ENCODE measurements around the gene SUSD6.
"Not testable (repeated sequence)": the region's sequence is repeated elsewhere in the genome, so short reads cannot be mapped to it uniquely, and the experiment has no call there.

SUSD6 gene

DNA sequence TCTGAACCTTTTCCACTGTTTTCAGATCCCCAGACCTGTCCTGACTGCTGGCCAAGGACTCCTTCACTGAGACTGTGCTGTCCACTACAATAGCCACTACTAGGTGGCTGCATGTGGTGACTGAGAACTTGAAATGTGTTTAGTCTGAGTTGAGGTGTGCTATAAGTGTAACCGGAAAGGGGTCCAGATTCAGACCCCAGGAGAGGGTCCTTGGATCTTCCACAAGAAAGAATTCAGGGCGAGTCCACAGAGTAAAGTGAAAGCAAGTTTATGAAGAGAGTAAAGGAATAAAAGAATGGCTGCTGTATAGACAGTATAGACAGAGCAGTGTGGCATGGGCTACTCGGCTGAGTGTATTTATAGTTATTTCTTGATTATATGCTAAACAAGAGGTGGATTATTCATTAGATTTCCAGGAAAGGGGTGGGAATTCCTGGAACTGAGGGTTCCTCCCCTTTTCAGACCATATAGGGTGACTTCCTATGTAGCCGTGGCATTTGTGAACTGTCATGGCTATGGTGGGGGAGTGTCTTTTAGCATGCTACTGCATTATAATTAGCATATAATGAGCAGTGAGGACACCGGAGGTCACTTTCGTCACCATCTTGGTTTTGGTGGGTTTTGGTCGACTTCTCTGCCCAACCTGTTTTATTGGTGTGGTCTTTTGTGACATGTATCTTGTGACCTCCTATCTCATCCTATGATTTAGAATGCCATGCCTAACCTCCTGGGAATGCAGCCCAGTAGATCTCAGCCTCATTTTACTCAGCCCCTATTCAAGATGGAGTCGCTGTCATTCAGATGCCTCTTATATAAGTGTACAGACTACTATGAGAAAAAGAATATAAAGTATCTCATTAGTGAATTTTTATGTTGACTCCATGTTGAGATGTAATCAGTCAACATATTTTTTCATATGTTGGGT is 85.5 kb downstream of the SUSD6 start:
- in situ Hi-C loops (cut with HindIII; ENCODE audit: low sequenced_read_pairs) = no loop called here
- no peak for DNase-seq (ENCODE audit: low read depth, low spot score)
- TF ChIP-seq, protein P1, sequence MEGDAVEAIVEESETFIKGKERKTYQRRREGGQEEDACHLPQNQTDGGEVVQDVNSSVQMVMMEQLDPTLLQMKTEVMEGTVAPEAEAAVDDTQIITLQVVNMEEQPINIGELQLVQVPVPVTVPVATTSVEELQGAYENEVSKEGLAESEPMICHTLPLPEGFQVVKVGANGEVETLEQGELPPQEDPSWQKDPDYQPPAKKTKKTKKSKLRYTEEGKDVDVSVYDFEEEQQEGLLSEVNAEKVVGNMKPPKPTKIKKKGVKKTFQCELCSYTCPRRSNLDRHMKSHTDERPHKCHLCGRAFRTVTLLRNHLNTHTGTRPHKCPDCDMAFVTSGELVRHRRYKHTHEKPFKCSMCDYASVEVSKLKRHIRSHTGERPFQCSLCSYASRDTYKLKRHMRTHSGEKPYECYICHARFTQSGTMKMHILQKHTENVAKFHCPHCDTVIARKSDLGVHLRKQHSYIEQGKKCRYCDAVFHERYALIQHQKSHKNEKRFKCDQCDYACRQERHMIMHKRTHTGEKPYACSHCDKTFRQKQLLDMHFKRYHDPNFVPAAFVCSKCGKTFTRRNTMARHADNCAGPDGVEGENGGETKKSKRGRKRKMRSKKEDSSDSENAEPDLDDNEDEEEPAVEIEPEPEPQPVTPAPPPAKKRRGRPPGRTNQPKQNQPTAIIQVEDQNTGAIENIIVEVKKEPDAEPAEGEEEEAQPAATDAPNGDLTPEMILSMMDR (IDR thresholded peaks at IDR 0.05; ENCODE audit: low read depth, low read length) = no peak
- no peak overlapping the region for H3K4me3 ChIP-seq (ENCODE audit: low read depth, low read length)

DNA sequence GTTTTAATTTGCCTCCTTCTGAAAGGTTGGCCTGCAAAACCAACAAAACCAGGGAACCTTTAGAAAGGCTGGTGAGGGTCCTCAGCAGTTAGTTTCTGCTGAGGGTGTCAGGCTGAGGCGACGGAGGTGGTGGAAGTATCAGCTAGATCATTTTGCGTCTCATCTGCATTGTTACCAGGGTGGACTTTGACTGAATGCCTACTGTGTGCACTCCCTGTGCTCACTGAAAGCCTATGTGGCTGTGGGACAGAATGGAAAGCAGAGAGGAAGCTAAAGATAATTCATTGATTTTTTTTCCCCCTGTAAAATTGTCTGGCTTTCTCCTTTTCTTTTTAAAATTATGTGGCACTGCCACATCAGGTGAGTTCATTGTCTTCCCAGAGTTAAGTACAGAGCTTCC is 87.2 kb downstream of the SUSD6 start:
- no peak for DNase-seq (ENCODE audit: low read depth, low spot score)
- TF ChIP-seq, protein P1 (IDR thresholded peaks at IDR 0.05; ENCODE audit: low read depth, low read length) = no peak
- in situ Hi-C loops (cut with HindIII; ENCODE audit: low sequenced_read_pairs) = no loop called here
- H3K4me3 ChIP-seq (ENCODE audit: low read depth, low read length) = no peak overlapping the region

DNA sequence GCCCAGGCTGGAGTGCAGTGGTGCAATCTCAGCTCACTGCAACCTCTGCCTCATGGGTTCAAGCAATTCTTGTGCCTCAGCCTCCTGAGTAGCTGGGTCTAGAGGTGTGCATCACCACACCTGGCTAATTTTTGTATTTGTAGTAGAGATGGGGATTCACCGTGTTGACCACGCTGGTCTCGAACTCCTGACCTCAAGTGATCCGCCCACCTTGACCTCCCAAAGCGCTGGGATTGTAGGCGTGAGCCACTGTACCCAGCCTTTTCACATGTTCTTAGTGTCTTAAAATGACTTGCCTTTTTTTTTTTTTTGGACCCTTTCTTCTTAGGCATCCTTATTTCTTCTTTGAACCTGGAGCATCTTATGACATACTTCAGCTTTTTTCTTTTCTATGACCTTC is 87.8 kb downstream of the SUSD6 start:
- in situ Hi-C loops (cut with HindIII; ENCODE audit: low sequenced_read_pairs); DNase-seq (ENCODE audit: low read depth, low spot score); H3K4me3 ChIP-seq (ENCODE audit: low read depth, low read length): not testable (repeated sequence)

DNA sequence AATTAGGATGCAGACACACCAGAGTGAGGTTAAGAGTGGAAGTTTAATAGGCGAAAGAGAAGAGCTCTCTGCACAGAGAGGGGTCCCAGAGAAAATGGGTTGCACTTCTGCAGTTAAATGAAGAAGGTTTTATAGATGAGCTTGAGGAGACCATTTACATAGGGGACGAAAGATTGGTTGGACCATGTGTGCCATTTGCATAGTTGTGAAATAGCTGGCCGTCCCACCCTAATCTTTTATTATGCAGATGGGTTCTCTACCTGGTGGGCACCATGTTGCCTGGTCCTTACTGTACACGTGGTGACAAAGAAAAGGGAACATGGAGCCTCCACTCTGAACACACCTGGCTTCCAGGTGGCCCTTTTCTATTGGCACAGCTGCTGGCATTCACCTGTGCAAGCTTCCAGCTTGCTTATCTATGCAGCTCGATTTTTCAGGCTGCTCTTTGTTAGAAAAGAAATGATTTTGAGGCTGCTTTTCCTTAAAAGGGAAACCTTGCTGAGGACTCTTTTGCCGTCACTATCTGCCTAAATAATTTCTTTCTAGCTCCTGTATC is 88.4 kb downstream of the SUSD6 start:
- H3K4me3 ChIP-seq (ENCODE audit: low read depth, low read length) = no peak overlapping the region
- in situ Hi-C loops (cut with HindIII; ENCODE audit: low sequenced_read_pairs) = no loop called here
- DNase-seq (ENCODE audit: low read depth, low spot score) = no peak
- TF ChIP-seq, protein P1 (IDR thresholded peaks at IDR 0.05; ENCODE audit: low read depth, low read length) = no peak

DNA sequence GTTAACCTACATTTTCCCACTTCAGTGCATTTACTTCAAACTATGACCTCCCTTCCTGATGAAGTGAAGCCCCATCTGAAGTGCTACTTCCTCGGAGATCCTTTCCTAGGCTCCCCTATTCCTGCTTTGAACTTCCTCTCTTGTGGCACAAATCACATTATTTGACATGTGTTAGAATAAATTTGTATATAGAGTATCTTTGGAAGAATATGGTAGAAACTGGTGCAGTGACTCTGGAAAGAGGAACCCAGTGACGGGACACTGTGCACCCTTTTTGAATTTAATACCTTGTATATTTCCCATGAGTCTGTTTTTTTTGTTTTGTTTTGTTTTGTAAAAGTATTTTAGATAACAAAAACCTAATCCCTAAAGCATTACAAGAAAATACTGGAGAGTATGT is 89.2 kb downstream of the SUSD6 start:
- no peak overlapping the region for H3K4me3 ChIP-seq (ENCODE audit: low read depth, low read length)

DNA sequence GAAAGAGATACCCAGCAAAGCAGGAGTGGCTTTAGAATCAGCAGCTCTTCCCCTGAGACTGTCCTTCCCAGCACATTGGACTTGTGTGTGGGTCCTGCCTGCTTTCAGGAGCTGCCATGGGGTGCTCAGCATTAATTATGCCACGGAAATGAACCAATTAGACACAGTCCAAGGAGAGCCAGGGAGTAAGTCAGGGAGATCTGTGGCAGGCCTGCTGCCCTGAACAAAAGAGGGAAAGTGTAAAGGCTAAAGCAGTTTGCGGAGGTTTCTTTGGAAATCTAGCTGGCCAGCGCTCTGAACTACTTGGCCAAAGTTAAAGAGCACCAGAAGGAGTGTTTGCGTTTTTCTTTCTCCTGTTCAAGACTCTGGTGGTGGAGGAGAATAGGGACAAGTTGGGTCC is 89.9 kb downstream of the SUSD6 start:
- TF ChIP-seq, protein P1 (IDR thresholded peaks at IDR 0.05; ENCODE audit: low read depth, low read length) = no peak
- no peak overlapping the region for H3K4me3 ChIP-seq (ENCODE audit: low read depth, low read length)
- in situ Hi-C loops (cut with HindIII; ENCODE audit: low sequenced_read_pairs) = no loop called here
- no peak for DNase-seq (ENCODE audit: low read depth, low spot score)

More for the DNA sequence above, 89.2 kb downstream of the SUSD6 start:
- in situ Hi-C loops (cut with HindIII; ENCODE audit: low sequenced_read_pairs) = no loop called here
- DNase-seq (ENCODE audit: low read depth, low spot score) = no peak
- TF ChIP-seq, protein P1 (IDR thresholded peaks at IDR 0.05; ENCODE audit: low read depth, low read length) = no peak

DNA sequence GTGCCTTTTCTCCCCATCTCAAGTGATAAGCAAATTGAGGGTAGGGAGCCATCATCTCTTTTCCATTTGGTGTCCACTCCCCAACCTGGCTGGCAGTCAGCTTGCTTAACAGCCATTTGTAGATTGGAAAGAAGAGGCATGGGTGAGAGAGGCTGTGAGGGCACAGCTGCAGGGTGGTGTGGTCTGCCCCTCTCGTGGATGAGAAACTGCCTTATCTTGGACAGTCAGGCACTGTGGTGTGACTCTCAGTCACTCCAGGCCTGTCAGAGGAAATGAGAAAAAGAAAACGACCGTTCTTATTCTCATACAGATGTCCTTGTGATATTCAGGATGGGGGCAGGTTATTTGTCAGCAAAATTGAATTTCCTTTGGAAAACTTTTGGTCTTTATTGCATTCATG is 90.5 kb downstream of the SUSD6 start:
- TF ChIP-seq, protein P1 (IDR thresholded peaks at IDR 0.05; ENCODE audit: low read depth, low read length) = no peak
- DNase-seq (ENCODE audit: low read depth, low spot score) = no peak
- H3K4me3 ChIP-seq (ENCODE audit: low read depth, low read length) = no peak overlapping the region
- in situ Hi-C loops (cut with HindIII; ENCODE audit: low sequenced_read_pairs) = no loop called here

Data from astrocyte of the spinal cord (primary cell).